Measurements from ENCODE around the gene KRTAP12-1. TPM values are rescaled to one million over a fixed set of nuclear protein-coding genes. Genes with fewer than 3 reads are reported as not detected.

KRTAP12-1 gene
- total and polyA plus RNA-seq, 2 donors (not counting 1 experiment from before 2014, with no cell fraction given), result not detected

DNA sequence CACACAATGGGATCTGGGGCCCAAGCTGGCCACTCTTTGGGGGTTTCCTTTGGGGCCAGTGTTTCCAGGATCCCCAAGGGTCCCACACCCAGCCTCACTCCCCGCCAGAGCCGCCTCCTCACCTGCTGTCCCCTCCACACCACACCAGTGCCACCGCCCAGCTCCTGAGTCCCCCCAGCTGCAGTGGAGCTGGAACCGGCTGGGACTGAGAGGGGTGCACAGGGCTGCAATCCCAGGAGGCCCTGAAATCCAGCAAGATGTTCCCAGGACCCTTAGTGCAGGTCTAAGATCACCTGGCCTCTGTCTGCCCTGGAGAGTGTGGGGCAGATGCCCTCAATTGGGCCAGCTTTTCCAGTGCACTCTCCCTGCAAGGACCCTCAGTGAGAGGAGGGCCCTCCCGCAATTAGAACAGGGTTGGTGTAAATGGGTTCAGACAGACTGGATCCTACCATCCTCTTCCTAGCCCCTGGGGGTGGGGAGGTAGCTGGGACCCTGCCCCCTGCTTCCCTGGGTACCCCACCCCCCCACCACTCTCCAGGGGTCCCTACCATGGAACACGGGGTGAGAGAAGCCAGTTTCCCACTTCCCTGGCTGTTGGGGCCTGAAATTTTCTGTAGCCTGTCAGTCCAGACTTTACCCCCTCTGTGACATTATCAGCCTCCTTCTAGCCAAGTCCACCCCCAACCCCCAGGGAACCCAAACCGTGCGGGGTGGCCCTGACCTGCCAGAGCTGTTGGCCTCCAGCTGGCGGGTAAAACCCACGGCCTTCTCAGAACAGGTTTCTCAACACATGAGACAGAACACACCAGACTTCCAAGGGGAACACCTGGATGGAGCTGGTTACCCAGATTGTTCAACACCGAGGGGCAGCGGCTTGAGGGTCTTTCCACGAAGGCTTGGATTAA lies 22.0 kb upstream of the KRTAP12-1 start:
- TF ChIP-seq, protein P1, sequence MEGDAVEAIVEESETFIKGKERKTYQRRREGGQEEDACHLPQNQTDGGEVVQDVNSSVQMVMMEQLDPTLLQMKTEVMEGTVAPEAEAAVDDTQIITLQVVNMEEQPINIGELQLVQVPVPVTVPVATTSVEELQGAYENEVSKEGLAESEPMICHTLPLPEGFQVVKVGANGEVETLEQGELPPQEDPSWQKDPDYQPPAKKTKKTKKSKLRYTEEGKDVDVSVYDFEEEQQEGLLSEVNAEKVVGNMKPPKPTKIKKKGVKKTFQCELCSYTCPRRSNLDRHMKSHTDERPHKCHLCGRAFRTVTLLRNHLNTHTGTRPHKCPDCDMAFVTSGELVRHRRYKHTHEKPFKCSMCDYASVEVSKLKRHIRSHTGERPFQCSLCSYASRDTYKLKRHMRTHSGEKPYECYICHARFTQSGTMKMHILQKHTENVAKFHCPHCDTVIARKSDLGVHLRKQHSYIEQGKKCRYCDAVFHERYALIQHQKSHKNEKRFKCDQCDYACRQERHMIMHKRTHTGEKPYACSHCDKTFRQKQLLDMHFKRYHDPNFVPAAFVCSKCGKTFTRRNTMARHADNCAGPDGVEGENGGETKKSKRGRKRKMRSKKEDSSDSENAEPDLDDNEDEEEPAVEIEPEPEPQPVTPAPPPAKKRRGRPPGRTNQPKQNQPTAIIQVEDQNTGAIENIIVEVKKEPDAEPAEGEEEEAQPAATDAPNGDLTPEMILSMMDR (conservative IDR thresholded peaks at IDR 0.05 in 1 of 2, IDR thresholded peaks at IDR 0.05 in 1 of 2; ENCODE audit: low read depth in 1 of 2, low read length in 2 of 2), result no peak
- TF ChIP-seq EZH2 (IDR thresholded peaks at IDR 0.05; ENCODE audit: low read length, missing control alignments), result no peak
- H3K36me3 ChIP-seq (ENCODE audit: control insufficient read depth, insufficient read depth, low read length), result no peaks in the 10 kb centered on the region
- H3K4me1 ChIP-seq (ENCODE audit: control insufficient read depth, extremely low read depth, insufficient read depth, low read length), result no peaks in the 10 kb centered on the region
- H3K4me3 ChIP-seq (replicated peaks in 1 of 4; ENCODE audit: control extremely low read depth in 1 of 4, insufficient read depth in 1 of 4, low read depth in 3 of 4, low read length in 4 of 4), result no peak overlapping the region
- peaks cover 23% of the 10 kb centered on the region for H3K27me3 ChIP-seq (ENCODE audit: control insufficient read depth, insufficient read depth, low read length)
- H3K9ac ChIP-seq (ENCODE audit: insufficient read depth, low read length), result no peak overlapping the region
- H2AFZ ChIP-seq (ENCODE audit: low read length), result no peak overlapping the region
- no peaks in the 10 kb centered on the region for H4K20me1 ChIP-seq (ENCODE audit: control insufficient read depth, extremely low read depth, insufficient read depth, low read length)
- DNase-seq (ENCODE audit: low read depth in 2 of 2), result no peak
- no peaks in the 10 kb centered on the region for H3K9me3 ChIP-seq (ENCODE audit: control insufficient read depth, insufficient read depth, low read depth, low read length)
- H3K4me2 ChIP-seq (ENCODE audit: extremely low read depth, insufficient read depth, low read length), result no peak overlapping the region
- no peak overlapping the region for H3K27ac ChIP-seq (ENCODE audit: insufficient read depth, low read length)
- H3K79me2 ChIP-seq (ENCODE audit: control insufficient read depth, insufficient read depth, low read length), result no peaks in the 10 kb centered on the region

DNA sequence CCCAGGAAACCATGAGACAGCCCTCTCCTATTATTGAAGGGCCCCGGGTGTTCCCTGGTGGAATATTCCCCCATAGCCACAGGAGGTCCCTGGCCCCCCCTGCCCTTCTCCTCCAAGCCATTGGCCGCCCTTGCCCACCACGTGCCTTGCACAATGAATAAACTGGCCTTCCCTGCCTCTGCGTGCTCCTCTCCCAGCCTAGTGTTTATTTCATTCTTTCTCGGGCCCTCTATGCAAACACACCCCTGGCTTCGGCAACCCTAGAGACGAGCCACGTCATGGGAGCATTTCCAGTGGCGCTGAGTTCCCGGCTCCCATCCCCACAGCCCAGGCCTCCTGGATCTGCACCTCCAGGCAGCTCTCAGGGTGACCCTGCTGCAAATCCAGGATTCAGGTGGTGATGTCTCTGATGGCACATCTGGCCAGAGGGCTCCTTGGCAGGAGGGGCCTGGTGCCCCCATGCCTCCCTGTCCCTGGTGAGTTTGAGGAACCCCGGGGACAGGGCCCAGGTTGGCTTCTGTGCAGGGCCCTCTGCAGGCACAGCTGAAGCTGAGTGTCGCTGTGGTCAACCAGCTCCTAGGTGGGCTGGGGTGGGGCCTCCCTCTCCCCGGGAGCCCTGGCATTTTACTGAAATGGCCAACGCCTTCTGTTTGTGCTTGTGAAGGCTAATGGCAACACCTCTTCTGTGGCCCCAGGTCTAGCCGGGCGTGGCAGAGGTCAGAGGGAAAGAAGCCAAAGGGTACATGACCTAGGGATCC lies 21.2 kb upstream of the KRTAP12-1 start:
- Histone ChIP-seq H3K36me3 (ENCODE audit: control insufficient read depth, insufficient read depth, low read length) (no peaks in the 10 kb centered on the region), H3K27ac (ENCODE audit: insufficient read depth, low read length) (no peak overlapping the region), H2AFZ (ENCODE audit: low read length) (no peak overlapping the region), H3K4me3 (replicated peaks in 1 of 4; ENCODE audit: control extremely low read depth in 1 of 4, insufficient read depth in 1 of 4, low read depth in 3 of 4, low read length in 4 of 4) (no peak overlapping the region), H3K4me2 (ENCODE audit: extremely low read depth, insufficient read depth, low read length) (no peak overlapping the region), H3K4me1 (ENCODE audit: control insufficient read depth, extremely low read depth, insufficient read depth, low read length) (no peaks in the 10 kb centered on the region), H4K20me1 (ENCODE audit: control insufficient read depth, extremely low read depth, insufficient read depth, low read length) (no peaks in the 10 kb centered on the region), H3K27me3 (ENCODE audit: control insufficient read depth, insufficient read depth, low read length) (peaks cover 15% of the 10 kb centered on the region), H3K9me3 (ENCODE audit: control insufficient read depth, insufficient read depth, low read depth, low read length) (no peaks in the 10 kb centered on the region), H3K79me2 (ENCODE audit: control insufficient read depth, insufficient read depth, low read length) (no peaks in the 10 kb centered on the region), H3K9ac (ENCODE audit: insufficient read depth, low read length) (no peak overlapping the region)
- DNase-seq (ENCODE audit: low read depth in 2 of 2), result no peak
- TF ChIP-seq EZH2 (IDR thresholded peaks at IDR 0.05; ENCODE audit: low read length, missing control alignments), result no peak
- TF ChIP-seq, protein P1 (conservative IDR thresholded peaks at IDR 0.05 in 1 of 2, IDR thresholded peaks at IDR 0.05 in 1 of 2; ENCODE audit: low read depth in 1 of 2, low read length in 2 of 2), result no peak

Data from fibroblast of lung (primary cell).